OCI-LY7 (cell line): ENCODE data around the gene LPP.

Source experiments
- CTCF ChIP-seq: fragments of 200-600 bp; sonication (generic); conservative IDR thresholded peaks from 2 replicates; pipeline ENCODE4 v1.5.1; 2014; ENCODE audit warnings: mild to moderate bottlenecking, antibody characterized with exemption, low read length, moderate library complexity, mixed read lengths
- EZH2phosphoT487 ChIP-seq: fragments of 200-600 bp; sonication (generic); IDR thresholded peaks from 2 replicates; pipeline ENCODE4 v1.6.1; 2018; ENCODE audit warnings: low read depth, borderline replicate concordance, mild to moderate bottlenecking, mixed run types, antibody characterized with exemption, low read length, moderate library complexity, mixed read lengths

GRCh38 chr3:188647237-188647636 lies 493.3 kb downstream of the LPP start:
- TF ChIP-seq CTCF (no peak), EZH2phosphoT487 (no peak)
